ENCODE measurements around the gene CDKAL1. TPM values are rescaled to one million over a fixed set of nuclear protein-coding genes. Genes with fewer than 3 reads are reported as not detected.

The CDKAL1 gene
- total and polyA plus RNA-seq, 10 donors: 4.8 to 26.9 (median 20.1) TPM

- DNase-seq: no peak
- Histone ChIP-seq H3K27ac (no peak overlapping the region), H3K36me3 (no peaks in the 10 kb centered on the region), H3K9me3 (no peaks in the 10 kb centered on the region), H3K27me3 (replicated peaks in 1 of 7) (no peaks in the 10 kb centered on the region), H3K4me3 (no peak overlapping the region), H3K4me1 (no peaks in the 10 kb centered on the region)
- intact Hi-C loops (cut with DNase I; ENCODE audit: low total_unique reads): no loop called here
- WGBS, 5 donors: 79 to 94% (median 84%) methylated on average over 17 to 18 of the region's 18 CpGs
- TF ChIP-seq, protein P1, sequence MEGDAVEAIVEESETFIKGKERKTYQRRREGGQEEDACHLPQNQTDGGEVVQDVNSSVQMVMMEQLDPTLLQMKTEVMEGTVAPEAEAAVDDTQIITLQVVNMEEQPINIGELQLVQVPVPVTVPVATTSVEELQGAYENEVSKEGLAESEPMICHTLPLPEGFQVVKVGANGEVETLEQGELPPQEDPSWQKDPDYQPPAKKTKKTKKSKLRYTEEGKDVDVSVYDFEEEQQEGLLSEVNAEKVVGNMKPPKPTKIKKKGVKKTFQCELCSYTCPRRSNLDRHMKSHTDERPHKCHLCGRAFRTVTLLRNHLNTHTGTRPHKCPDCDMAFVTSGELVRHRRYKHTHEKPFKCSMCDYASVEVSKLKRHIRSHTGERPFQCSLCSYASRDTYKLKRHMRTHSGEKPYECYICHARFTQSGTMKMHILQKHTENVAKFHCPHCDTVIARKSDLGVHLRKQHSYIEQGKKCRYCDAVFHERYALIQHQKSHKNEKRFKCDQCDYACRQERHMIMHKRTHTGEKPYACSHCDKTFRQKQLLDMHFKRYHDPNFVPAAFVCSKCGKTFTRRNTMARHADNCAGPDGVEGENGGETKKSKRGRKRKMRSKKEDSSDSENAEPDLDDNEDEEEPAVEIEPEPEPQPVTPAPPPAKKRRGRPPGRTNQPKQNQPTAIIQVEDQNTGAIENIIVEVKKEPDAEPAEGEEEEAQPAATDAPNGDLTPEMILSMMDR (IDR thresholded peaks at IDR 0.05 in 8 of 11, conservative IDR thresholded peaks at IDR 0.05 in 3 of 11): no peak
- no peak for TF ChIP-seq POLR2A (IDR thresholded peaks at IDR 0.05)
Observed at GRCh38 chr6:21263531-21264287, 729.5 kb downstream of the CDKAL1 start.

DNA sequence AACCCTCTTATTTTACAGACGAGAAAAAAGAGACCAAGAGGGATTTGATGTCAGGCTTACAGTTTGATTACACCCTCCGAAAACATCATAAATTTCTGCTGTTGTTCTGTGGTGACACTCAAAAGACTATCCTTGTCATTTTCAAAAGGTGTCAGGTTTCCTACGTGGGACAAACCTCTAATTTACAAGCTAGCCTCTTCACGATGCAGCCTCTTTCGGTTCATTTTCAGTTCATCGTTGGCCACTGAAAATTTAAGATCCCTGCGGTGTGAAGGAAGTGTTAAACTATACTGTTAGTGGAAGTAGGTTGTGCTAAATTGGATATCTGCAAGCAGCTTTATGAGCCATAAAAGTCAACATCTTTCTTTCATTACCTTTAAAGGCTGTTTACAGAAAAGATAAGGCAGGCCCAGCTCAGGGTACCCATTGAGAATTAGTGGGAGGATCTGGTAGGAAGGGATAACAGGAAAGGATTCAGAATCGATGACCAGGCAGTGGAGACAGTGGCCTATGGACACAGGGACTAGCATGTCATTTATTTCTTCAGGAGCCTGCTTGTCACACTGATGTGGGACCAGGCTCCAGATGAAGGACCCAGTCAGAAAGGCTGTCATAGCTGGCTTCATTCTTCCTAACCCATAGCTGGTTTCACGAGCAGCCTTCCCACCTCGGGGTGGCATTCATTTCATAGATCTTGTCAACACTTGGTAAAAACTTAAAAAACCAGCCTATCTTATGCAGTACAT, 730.2 kb downstream of the CDKAL1 start:
- 75 to 85% (median 83%) methylated on average over 10 of the region's 10 CpGs for WGBS, 5 donors

DNA sequence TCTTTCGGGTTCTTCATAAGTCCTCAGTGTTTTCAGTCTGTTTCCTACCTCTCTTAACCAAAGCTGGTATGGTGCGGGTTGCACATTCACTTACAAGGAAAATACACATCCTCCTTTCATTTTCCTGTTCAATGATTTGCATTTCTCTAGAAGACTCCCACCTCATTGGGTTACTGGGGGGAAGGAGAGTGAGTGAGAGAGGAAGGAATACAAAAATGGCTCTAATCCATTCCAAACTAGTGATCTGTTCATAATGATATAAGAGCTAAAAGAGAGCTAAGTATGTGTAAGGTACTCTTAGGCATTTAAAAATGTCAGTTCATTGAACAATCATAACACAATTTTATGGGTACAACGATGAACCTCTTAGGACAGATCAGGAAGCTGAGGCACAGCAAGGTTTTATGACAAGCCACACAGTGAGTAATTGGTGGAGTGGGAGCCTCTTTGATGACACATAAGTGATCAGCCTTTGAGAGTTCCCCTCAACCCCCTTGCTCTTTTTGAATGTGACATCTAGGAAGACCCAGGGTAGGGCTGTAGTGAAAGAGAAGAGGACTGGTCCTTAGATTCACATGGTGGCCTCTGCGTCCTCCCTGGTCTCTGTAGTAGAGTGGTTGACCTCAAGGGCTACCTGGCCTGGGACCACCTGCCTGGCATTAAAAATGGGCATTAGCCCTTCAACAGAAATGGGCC, 730.9 kb downstream of the CDKAL1 start:
- no peaks in the 10 kb centered on the region for H3K9me3 ChIP-seq
- intact Hi-C loops (cut with DNase I; ENCODE audit: low total_unique reads): no loop called here
- TF ChIP-seq POLR2AphosphoS5 (IDR thresholded peaks at IDR 0.05): no peak
- no peak for TF ChIP-seq POLR2A (IDR thresholded peaks at IDR 0.05)
- TF ChIP-seq, protein P1 (IDR thresholded peaks at IDR 0.05 in 8 of 11, conservative IDR thresholded peaks at IDR 0.05 in 3 of 11): no peak
- no peak overlapping the region for H3K4me3 ChIP-seq
- DNase-seq: no peak
- H3K27ac ChIP-seq: no peak overlapping the region
- no peaks in the 10 kb centered on the region for H3K27me3 ChIP-seq (replicated peaks in 1 of 7)
- no peaks in the 10 kb centered on the region for H3K36me3 ChIP-seq
- H3K4me1 ChIP-seq: no peaks in the 10 kb centered on the region
- WGBS, 5 donors: 83 to 96% (median 88%) methylated on average over 4 of the region's 4 CpGs

More for the DNA sequence above, 730.2 kb downstream of the CDKAL1 start:
- intact Hi-C loops (cut with DNase I; ENCODE audit: low total_unique reads): no loop called here
- H3K9me3 ChIP-seq: no peaks in the 10 kb centered on the region
- H3K27me3 ChIP-seq (replicated peaks in 1 of 7): no peaks in the 10 kb centered on the region
- no peaks in the 10 kb centered on the region for H3K4me1 ChIP-seq
- no peak for DNase-seq
- H3K27ac ChIP-seq: no peak overlapping the region
- TF ChIP-seq POLR2AphosphoS5 (IDR thresholded peaks at IDR 0.05): no peak
- TF ChIP-seq, protein P1 (IDR thresholded peaks at IDR 0.05 in 8 of 11, conservative IDR thresholded peaks at IDR 0.05 in 3 of 11): no peak
- no peak for TF ChIP-seq POLR2A (IDR thresholded peaks at IDR 0.05)
- H3K36me3 ChIP-seq: no peaks in the 10 kb centered on the region
- H3K4me3 ChIP-seq: no peak overlapping the region

- H3K36me3 ChIP-seq: no peaks in the 10 kb centered on the region
- H3K9me3 ChIP-seq: no peaks in the 10 kb centered on the region
- TF ChIP-seq POLR2A (IDR thresholded peaks at IDR 0.05) (no peak), POLR2AphosphoS5 (IDR thresholded peaks at IDR 0.05) (no peak)
- TF ChIP-seq, protein P1 (IDR thresholded peaks at IDR 0.05 in 8 of 11, conservative IDR thresholded peaks at IDR 0.05 in 3 of 11): no peak
- H3K27me3 ChIP-seq (replicated peaks in 1 of 7): no peaks in the 10 kb centered on the region
- no peak for DNase-seq
- intact Hi-C loops (cut with DNase I; ENCODE audit: low total_unique reads): no loop called here
- H3K27ac ChIP-seq: no peak overlapping the region
- 74 to 86% (median 79%) methylated on average over 2 of the region's 2 CpGs for WGBS, 5 donors
- H3K4me1 ChIP-seq: no peaks in the 10 kb centered on the region
- no peak overlapping the region for H3K4me3 ChIP-seq
Observed at GRCh38 chr6:21265730-21266044, 731.4 kb downstream of the CDKAL1 start.

Measured in spleen (tissue), 11 donors.